ENCODE measurements around the gene COPB2. TPM values are rescaled to one million over a fixed set of nuclear protein-coding genes. Genes with fewer than 3 reads are reported as not detected.

Gene COPB2
- total and polyA plus RNA-seq, 8 donors: 26.9 to 114 (median 93.6) TPM

DNA sequence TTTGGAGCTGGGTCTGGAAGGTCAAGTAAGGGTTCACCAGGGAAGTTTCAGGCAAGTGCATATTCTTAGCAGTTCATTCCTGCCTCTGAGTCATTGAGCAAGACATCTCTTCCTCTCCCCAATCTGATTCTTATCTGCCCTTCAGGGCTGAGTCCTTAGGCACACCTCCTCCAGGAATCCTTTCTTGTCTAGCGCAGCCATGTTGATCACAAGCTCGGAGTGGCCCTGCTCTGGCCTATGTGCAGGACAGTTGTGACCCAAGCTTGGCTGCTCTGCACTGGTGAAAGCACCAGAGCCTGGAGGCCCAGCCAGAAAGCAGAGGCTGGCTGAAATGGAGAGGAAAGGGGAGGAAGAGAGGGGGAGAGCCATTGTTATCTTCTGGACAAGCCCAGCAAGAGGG is 76.5 kb downstream of the COPB2 start:
- H3K4me1 ChIP-seq: peaks cover 0 to 7% (median 3%) of the 10 kb centered on the region in 3 donors
- DNase-seq: no peak
- H3K4me3 ChIP-seq: no peak overlapping the region
- no peaks in the 10 kb centered on the region for H3K9me3 ChIP-seq
- no peak for FAIRE-seq
- H3K27ac ChIP-seq: no peak overlapping the region
- no peaks in the 10 kb centered on the region for H3K36me3 ChIP-seq
- no peaks in the 10 kb centered on the region for H3K27me3 ChIP-seq
- 97 to 100% methylated on average over 2 of the region's 2 CpGs for WGBS, 2 donors
- no peak for ATAC-seq
- TF ChIP-seq, protein P1, sequence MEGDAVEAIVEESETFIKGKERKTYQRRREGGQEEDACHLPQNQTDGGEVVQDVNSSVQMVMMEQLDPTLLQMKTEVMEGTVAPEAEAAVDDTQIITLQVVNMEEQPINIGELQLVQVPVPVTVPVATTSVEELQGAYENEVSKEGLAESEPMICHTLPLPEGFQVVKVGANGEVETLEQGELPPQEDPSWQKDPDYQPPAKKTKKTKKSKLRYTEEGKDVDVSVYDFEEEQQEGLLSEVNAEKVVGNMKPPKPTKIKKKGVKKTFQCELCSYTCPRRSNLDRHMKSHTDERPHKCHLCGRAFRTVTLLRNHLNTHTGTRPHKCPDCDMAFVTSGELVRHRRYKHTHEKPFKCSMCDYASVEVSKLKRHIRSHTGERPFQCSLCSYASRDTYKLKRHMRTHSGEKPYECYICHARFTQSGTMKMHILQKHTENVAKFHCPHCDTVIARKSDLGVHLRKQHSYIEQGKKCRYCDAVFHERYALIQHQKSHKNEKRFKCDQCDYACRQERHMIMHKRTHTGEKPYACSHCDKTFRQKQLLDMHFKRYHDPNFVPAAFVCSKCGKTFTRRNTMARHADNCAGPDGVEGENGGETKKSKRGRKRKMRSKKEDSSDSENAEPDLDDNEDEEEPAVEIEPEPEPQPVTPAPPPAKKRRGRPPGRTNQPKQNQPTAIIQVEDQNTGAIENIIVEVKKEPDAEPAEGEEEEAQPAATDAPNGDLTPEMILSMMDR (IDR thresholded peaks at IDR 0.05): no peak
- intact Hi-C loops (cut with DNase I): no loop called here

DNA sequence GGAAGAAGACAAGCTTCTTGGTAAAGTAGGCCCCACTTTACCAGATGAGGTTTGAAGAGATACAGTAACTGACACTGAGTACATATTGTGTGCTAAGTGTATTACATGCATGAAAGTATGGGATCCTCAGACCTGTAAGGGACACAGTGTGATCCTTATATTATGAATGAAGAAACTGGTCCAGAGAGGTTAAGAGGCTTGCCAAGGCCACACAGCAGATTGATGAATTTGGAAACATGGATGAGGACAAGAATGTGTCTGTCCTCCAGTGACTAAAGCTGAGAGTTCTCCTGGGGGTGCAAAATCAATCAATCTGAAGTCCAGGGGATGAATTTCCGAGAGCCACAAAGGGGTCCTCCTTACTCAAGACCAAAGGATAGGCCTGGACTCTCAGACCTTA is 77.0 kb downstream of the COPB2 start:
- Histone ChIP-seq H3K27ac (no peak overlapping the region), H3K4me3 (no peak overlapping the region), H3K4me1 (peaks cover 0 to 5% (median 2%) of the 10 kb centered on the region in 3 donors), H3K27me3 (no peaks in the 10 kb centered on the region), H3K9me3 (no peaks in the 10 kb centered on the region), H3K36me3 (no peaks in the 10 kb centered on the region)
- no peak for FAIRE-seq
- intact Hi-C loops (cut with DNase I): no loop called here
- DNase-seq: no peak
- TF ChIP-seq, protein P1 (IDR thresholded peaks at IDR 0.05): no peak
- ATAC-seq: no peak
- WGBS, 2 donors: 100% methylated on average over 1 of the region's 1 CpG

- FAIRE-seq: no peak
- no peaks in the 10 kb centered on the region for H3K9me3 ChIP-seq
- DNase-seq: no peak
- H3K4me1 ChIP-seq: no peaks in the 10 kb centered on the region
- no peak overlapping the region for H3K27ac ChIP-seq
- intact Hi-C loops (cut with DNase I): no loop called here
- H3K4me3 ChIP-seq: no peak overlapping the region
- ATAC-seq: no peak
- TF ChIP-seq, protein P1 (IDR thresholded peaks at IDR 0.05): no peak
- no peaks in the 10 kb centered on the region for H3K27me3 ChIP-seq
- no peaks in the 10 kb centered on the region for H3K36me3 ChIP-seq
- 78 to 81% methylated on average over 1 of the region's 1 CpG for WGBS, 2 donors
These were observed 77.9 kb downstream of the COPB2 start for GRCh38 chr3:139311557-139311956.

- DNase-seq (no peak), FAIRE-seq (no peak)
These were observed 78.9 kb downstream of the COPB2 start for GRCh38 chr3:139310474-139310933.

DNA sequence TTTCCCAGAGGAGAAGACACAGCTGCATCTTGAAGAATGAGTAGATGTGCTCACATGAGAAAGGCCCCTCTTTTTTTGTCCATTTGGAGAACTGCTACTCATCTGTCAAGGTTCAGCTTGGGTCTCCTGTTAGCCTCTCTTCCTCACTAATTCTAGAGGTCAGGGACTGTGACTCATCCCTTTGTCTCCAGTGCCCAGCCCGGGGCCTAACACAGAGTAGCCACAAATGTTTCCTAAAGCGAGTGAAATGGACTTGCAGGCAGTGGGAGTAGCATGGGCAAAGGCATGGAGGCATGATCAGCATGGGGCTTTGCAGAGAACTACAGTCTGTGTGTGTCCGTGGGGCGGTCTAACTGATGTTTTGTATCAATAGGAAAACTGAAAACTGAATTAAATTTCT is 79.6 kb downstream of the COPB2 start:
- Histone ChIP-seq H3K27me3 (no peaks in the 10 kb centered on the region), H3K4me1 (no peaks in the 10 kb centered on the region), H3K36me3 (no peaks in the 10 kb centered on the region), H3K27ac (no peak overlapping the region), H3K4me3 (no peak overlapping the region), H3K9me3 (no peaks in the 10 kb centered on the region)
- ATAC-seq (no peak), FAIRE-seq (no peak), DNase-seq (no peak)
- intact Hi-C loops (cut with DNase I): no loop called here
- TF ChIP-seq, protein P1 (IDR thresholded peaks at IDR 0.05): no peak
- 82 to 83% methylated on average over 4 of the region's 4 CpGs for WGBS, 2 donors

More at GRCh38 chr3:139310474-139310933, 78.9 kb downstream of the COPB2 start:
- no peaks in the 10 kb centered on the region for H3K27me3 ChIP-seq
- peak in 1 of 4 donors; percentile 24 for ATAC-seq
- H3K4me1 ChIP-seq: no peaks in the 10 kb centered on the region
- WGBS, 2 donors: 89 to 92% methylated on average over 8 of the region's 8 CpGs
- intact Hi-C loops (cut with DNase I): no loop called here
- H3K27ac ChIP-seq: no peak overlapping the region
- no peak overlapping the region for H3K4me3 ChIP-seq
- no peaks in the 10 kb centered on the region for H3K9me3 ChIP-seq
- TF ChIP-seq, protein P1 (IDR thresholded peaks at IDR 0.05): no peak
- no peaks in the 10 kb centered on the region for H3K36me3 ChIP-seq

Measured in pancreas (tissue), 10 donors.